HG03103 (cell line): ENCODE data around the gene ORC2.

Source experiments
- ATAC-seq: cut with Tn5 transposase; IDR thresholded peaks from one replicate; pipeline ENCODE4 v1.9.1; 2021; ENCODE audit warnings: low read depth; ENCODE audit not compliant: unreplicated experiment

ORC2 gene

GRCh38 chr2:200863782-200864175 is 99.7 kb downstream of the ORC2 start:
- peak; percentile 0 for ATAC-seq

GRCh38 chr2:200862532-200863000 is 100.9 kb downstream of the ORC2 start:
- ATAC-seq: no peak

- no peak for ATAC-seq
Observed at GRCh38 chr2:200861617-200862155, 101.8 kb downstream of the ORC2 start.

- no peak for ATAC-seq
Observed at GRCh38 chr2:200860092-200860795, 103.2 kb downstream of the ORC2 start.
